ENCODE measurements around the gene IRAK1. TPM values are rescaled to one million over a fixed set of nuclear protein-coding genes. Genes with fewer than 3 reads are reported as not detected.

The IRAK1 gene
- total RNA-seq, 4 donors from 2014 or later: 64.1 to 155 (median 107) TPM

GRCh38 chrX:154025230-154025629 lies 5.5 kb upstream of the IRAK1 start:
- in situ Hi-C loops (cut with MboI; ENCODE audit: low pct_ligation_motif_present in 1 of 4, low pct_unique_long_range_greater_than_20kb in 1 of 4, low sequenced_read_pairs in 3 of 4): no loop called here
- no peak for TF ChIP-seq CTCF (IDR thresholded peaks at IDR 0.05)
- no peak for TF ChIP-seq POLR2AphosphoS5 (IDR thresholded peaks at IDR 0.05)
- TF ChIP-seq POLR2A (IDR thresholded peaks at IDR 0.05): no peak
- no peak for TF ChIP-seq EP300 (IDR thresholded peaks at IDR 0.05; ENCODE audit: low read depth)
- H3K9me3 ChIP-seq: no peaks in the 10 kb centered on the region
- H3K27me3 ChIP-seq: no peaks in the 10 kb centered on the region
- H3K36me3 ChIP-seq: no peaks in the 10 kb centered on the region
- intact Hi-C loops (cut with DNase I; ENCODE audit: low total_unique reads): no loop called here
- 89% methylated on average over 8 of the region's 8 CpGs; no CpG with 5 or more reads in 1 of the 2 donors for WGBS, 2 donors (ENCODE audit: low coverage in 1 of 2)
- DNase-seq: no peak
- peaks cover 0 to 18% (median 5%) of the 10 kb centered on the region in 4 donors for H3K4me1 ChIP-seq
- no peak overlapping the region for H3K27ac ChIP-seq
- no peak overlapping the region for H3K4me3 ChIP-seq

GRCh38 chrX:154024271-154024670 lies 4.6 kb upstream of the IRAK1 start:
- Histone ChIP-seq H3K36me3 (no peaks in the 10 kb centered on the region), H3K9me3 (no peaks in the 10 kb centered on the region), H3K4me1 (peaks cover 0 to 15% (median 3%) of the 10 kb centered on the region in 4 donors), H3K4me3 (no peak overlapping the region), H3K27me3 (no peaks in the 10 kb centered on the region), H3K27ac (no peak overlapping the region)
- in situ Hi-C loops (cut with MboI; ENCODE audit: low pct_ligation_motif_present in 1 of 4, low pct_unique_long_range_greater_than_20kb in 1 of 4, low sequenced_read_pairs in 3 of 4) (no loop called here), intact Hi-C loops (cut with DNase I; ENCODE audit: low total_unique reads) (no loop called here)
- DNase-seq: no peak
- 89% methylated on average over 15 of the region's 15 CpGs; no CpG with 5 or more reads in 1 of the 2 donors for WGBS, 2 donors (ENCODE audit: low coverage in 1 of 2)
- no peak for TF ChIP-seq POLR2AphosphoS5 (IDR thresholded peaks at IDR 0.05)
- TF ChIP-seq CTCF (IDR thresholded peaks at IDR 0.05): no peak
- no peak for TF ChIP-seq POLR2A (IDR thresholded peaks at IDR 0.05)
- TF ChIP-seq EP300 (IDR thresholded peaks at IDR 0.05; ENCODE audit: low read depth): no peak

DNA sequence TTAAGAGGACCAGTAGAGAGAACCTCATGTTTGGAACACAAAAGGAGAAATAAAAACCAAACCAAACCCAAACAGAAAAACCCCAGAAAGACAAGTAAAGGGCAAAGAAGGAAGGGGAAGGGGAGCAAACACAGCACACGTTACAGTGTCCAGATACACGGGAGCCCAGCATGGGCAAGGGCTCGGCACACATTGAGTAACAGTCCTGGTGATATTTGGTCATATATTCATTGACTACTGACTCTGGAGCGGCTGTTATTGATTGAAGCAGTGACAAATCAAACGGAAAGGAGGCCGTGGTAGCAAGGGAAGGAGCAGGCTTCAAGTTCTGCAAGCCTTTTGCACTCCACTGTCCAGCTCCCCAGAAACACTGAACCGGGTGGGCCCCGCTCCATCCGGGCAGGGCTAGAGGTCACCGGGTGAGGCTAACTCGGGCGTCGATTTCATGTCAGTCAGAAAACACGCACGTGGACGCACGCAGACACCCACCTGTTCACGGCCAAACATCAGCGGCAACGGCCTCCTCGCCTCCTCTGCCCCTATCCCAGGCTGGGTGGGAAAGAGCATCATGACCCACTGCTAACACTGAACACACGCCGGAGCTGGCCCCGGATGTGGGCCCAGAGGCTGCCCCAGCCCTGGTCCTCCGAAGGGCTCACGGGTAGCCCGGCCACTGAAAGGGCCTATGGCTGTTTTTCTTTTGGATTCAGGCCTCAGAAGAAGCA lies 3.7 kb upstream of the IRAK1 start:
- Histone ChIP-seq H3K9me3 (no peaks in the 10 kb centered on the region), H3K27ac (no peak overlapping the region), H3K4me3 (no peak overlapping the region), H3K27me3 (no peaks in the 10 kb centered on the region), H3K4me1 (peaks cover 0 to 17% (median 4%) of the 10 kb centered on the region in 4 donors), H3K36me3 (no peaks in the 10 kb centered on the region)
- intact Hi-C loops (cut with DNase I; ENCODE audit: low total_unique reads) (no loop called here), in situ Hi-C loops (cut with MboI; ENCODE audit: low pct_ligation_motif_present in 1 of 4, low pct_unique_long_range_greater_than_20kb in 1 of 4, low sequenced_read_pairs in 3 of 4) (no loop called here)
- 77% methylated on average over 27 of the region's 27 CpGs; no CpG with 5 or more reads in 1 of the 2 donors for WGBS, 2 donors (ENCODE audit: low coverage in 1 of 2)
- TF ChIP-seq POLR2A (IDR thresholded peaks at IDR 0.05): no peak
- TF ChIP-seq EP300 (IDR thresholded peaks at IDR 0.05; ENCODE audit: low read depth): no peak
- no peak for TF ChIP-seq CTCF (IDR thresholded peaks at IDR 0.05)
- TF ChIP-seq POLR2AphosphoS5 (IDR thresholded peaks at IDR 0.05): no peak
- DNase-seq: no peak

- H3K36me3 ChIP-seq: no peaks in the 10 kb centered on the region
- no peaks in the 10 kb centered on the region for H3K27me3 ChIP-seq
- H3K27ac ChIP-seq: no peak overlapping the region
- intact Hi-C loops (cut with DNase I; ENCODE audit: low total_unique reads): no loop called here
- no peaks in the 10 kb centered on the region for H3K9me3 ChIP-seq
- H3K4me1 ChIP-seq: peaks cover 0 to 24% (median 7%) of the 10 kb centered on the region in 4 donors
- no peak for DNase-seq
- 77% methylated on average over 5 of the region's 5 CpGs; no CpG with 5 or more reads in 1 of the 2 donors for WGBS, 2 donors (ENCODE audit: low coverage in 1 of 2)
- H3K4me3 ChIP-seq: no peak overlapping the region
- in situ Hi-C loops (cut with MboI; ENCODE audit: low pct_ligation_motif_present in 1 of 4, low pct_unique_long_range_greater_than_20kb in 1 of 4, low sequenced_read_pairs in 3 of 4): no loop called here
- TF ChIP-seq POLR2AphosphoS5 (IDR thresholded peaks at IDR 0.05): no peak
Observed at GRCh38 chrX:154022108-154022507, 2.4 kb upstream of the IRAK1 start.
